Liver (tissue), 9 donors: ENCODE results near the gene C1orf21. TPM values are rescaled to one million over a fixed set of nuclear protein-coding genes. Genes with fewer than 3 reads are reported as not detected.

ENCODE experiments used
- DNase-seq: peaks from one replicate; pipeline ENCODE4 v3.0.0-alpha.2; 2017; ENCODE audit warnings: low spot score
- H3K27ac ChIP-seq, 2 donors: one replicate each; pipeline ENCODE4 v1.7.0; 2013; ENCODE audit warnings: inconsistent platforms in 2 of 2, low read length in 2 of 2, control low read depth in 1 of 2, low read depth in 1 of 2, mild to moderate bottlenecking in 1 of 2
- H3K27me3 ChIP-seq, 4 donors: one replicate each; pipeline versions ENCODE4 v1.6.1 to v1.7.0; 2013; ENCODE audit warnings: low read length in 3 of 4, inconsistent platforms in 1 of 4, mild to moderate bottlenecking in 1 of 4, moderate library complexity in 1 of 4; ENCODE audit not compliant: control insufficient read depth in 4 of 4, insufficient read depth in 4 of 4
- H3K36me3 ChIP-seq, 4 donors: one replicate each; pipeline versions ENCODE4 v1.6.1 to v1.7.0; 2013; ENCODE audit warnings: low read length in 3 of 4, mild to moderate bottlenecking in 3 of 4, low read depth in 1 of 4, moderate library complexity in 1 of 4; ENCODE audit not compliant: control insufficient read depth in 4 of 4, insufficient read depth in 3 of 4
- H3K4me1 ChIP-seq, 4 donors: one replicate each; pipeline versions ENCODE4 v1.6.1 to v1.7.0; 2013; ENCODE audit warnings: low read length in 3 of 4, mild to moderate bottlenecking in 3 of 4, moderate library complexity in 1 of 4; ENCODE audit not compliant: control insufficient read depth in 4 of 4, insufficient read depth in 4 of 4
- H3K4me3 ChIP-seq, 3 donors: one replicate each; pipeline versions ENCODE4 v1.6.1 to v1.7.0; 2013; ENCODE audit warnings: low read length in 3 of 3, control low read depth in 1 of 3, low read depth in 1 of 3, mild to moderate bottlenecking in 1 of 3
- H3K9ac ChIP-seq, 2 donors: one replicate each; pipeline ENCODE4 v1.7.0; 2013; ENCODE audit warnings: low read length in 2 of 2, mild to moderate bottlenecking in 2 of 2, moderate library complexity in 2 of 2, control low read depth in 1 of 2, low read depth in 1 of 2
- H3K9me3 ChIP-seq, 4 donors: one replicate each; pipeline versions ENCODE4 v1.6.1 to v1.7.0; 2013; ENCODE audit warnings: low read length in 3 of 4; ENCODE audit not compliant: control insufficient read depth in 4 of 4
- CTCF ChIP-seq: fragments of 150-350 bp; IDR thresholded peaks from 2 replicates; pipeline ENCODE4 v1.5.1; 2017; ENCODE audit warnings: improper control_type of control experiment, low read depth, low read length; ENCODE audit not compliant: missing input control
- EGR1 ChIP-seq, 2 donors: IDR thresholded peaks; 2 replicates each; pipeline ENCODE4 v1.6.1; 2016 to 2018; ENCODE audit warnings: antibody characterized with exemption in 2 of 2, low read depth in 2 of 2
- FOXA1 ChIP-seq: IDR thresholded peaks from 2 replicates; pipeline ENCODE4 v1.6.1; 2016; ENCODE audit warnings: antibody characterized with exemption
- FOXA2 ChIP-seq: IDR thresholded peaks from 2 replicates; pipeline ENCODE4 v1.6.1; 2016; ENCODE audit warnings: antibody characterized with exemption
- GABPA ChIP-seq, 2 donors: IDR thresholded peaks in 1 of 2; conservative IDR thresholded peaks in 1 of 2; 2 replicates each; pipeline ENCODE4 v1.6.1; 2016; ENCODE audit warnings: antibody characterized with exemption in 2 of 2, mild to moderate bottlenecking in 1 of 2, moderate library complexity in 1 of 2
- HNF4A ChIP-seq, 2 donors: conservative IDR thresholded peaks; 2 replicates each; pipeline ENCODE4 v1.6.1; 2016; ENCODE audit warnings: antibody characterized with exemption in 2 of 2, mild to moderate bottlenecking in 2 of 2
- HNF4G ChIP-seq: IDR thresholded peaks from 2 replicates; pipeline ENCODE4 v1.6.1; 2016; ENCODE audit warnings: antibody characterized with exemption
- JUND ChIP-seq, 2 donors: IDR thresholded peaks; 2 replicates each; pipeline ENCODE4 v1.6.1; 2016; ENCODE audit warnings: antibody characterized with exemption in 2 of 2
- MAX ChIP-seq: IDR thresholded peaks from 2 replicates; pipeline ENCODE4 v1.6.1; 2016; ENCODE audit warnings: antibody characterized with exemption
- NR2F2 ChIP-seq: IDR thresholded peaks from 2 replicates; pipeline ENCODE4 v1.6.1; 2016; ENCODE audit warnings: antibody characterized with exemption
- RAD21 ChIP-seq, 2 donors: IDR thresholded peaks; 2 replicates each; pipeline ENCODE4 v1.6.1; 2016; ENCODE audit warnings: antibody characterized with exemption in 2 of 2, mild to moderate bottlenecking in 2 of 2
- RXRA ChIP-seq, 2 donors: IDR thresholded peaks; 2 replicates each; pipeline ENCODE4 v1.6.1; 2017 to 2018; ENCODE audit warnings: antibody characterized with exemption in 2 of 2, mild to moderate bottlenecking in 1 of 2
- SP1 ChIP-seq: IDR thresholded peaks from 2 replicates; pipeline ENCODE4 v1.6.1; 2018; ENCODE audit warnings: antibody characterized with exemption, mild to moderate bottlenecking
- TAF1 ChIP-seq: conservative IDR thresholded peaks from 2 replicates; pipeline ENCODE4 v1.6.1; 2016; ENCODE audit warnings: antibody characterized with exemption, mild to moderate bottlenecking
- YY1 ChIP-seq: IDR thresholded peaks from 2 replicates; pipeline ENCODE4 v1.6.1; 2016; ENCODE audit warnings: antibody characterized with exemption, mild to moderate bottlenecking
- WGBS: extraction: QIAGEN DNeasy Blood & Tissue Kit; methylation state at CpG from one replicate; pipeline ENCODE4 v1.1.7; 2013; 5-methylcytosine and 5-hydroxymethylcytosine counted together
- polyA plus RNA-seq, 2 donors: library from polyadenylated mRNA; stranded (reverse) in 1 of 2; unstranded in 1 of 2; fragments of 200-250 nt in 1 of 2; fragments of >200 nt in 1 of 2; fragmentation: Nextera tagmentation in 1 of 2; extraction: Ambion mirVana in 1 of 2; gene quantifications; one replicate each; pipeline versions ENCODE4 v1.2.1 to v1.2.3, GENCODE V29; 2013 to 2015
- total RNA-seq, 2 donors: library from RNA; depleted of rRNA; stranded (reverse); fragments of >200 nt; gene quantifications; one replicate each; pipeline ENCODE4 v1.2.3, GENCODE V29; 2014
- TF ChIP-seq, protein P1 (sequence below): IDR thresholded peaks from 2 replicates; pipeline ENCODE4 v1.6.1; 2016; ENCODE audit warnings: antibody characterized with exemption
- TF ChIP-seq, protein P2 (sequence below): IDR thresholded peaks from 2 replicates; pipeline ENCODE4 v1.6.1; 2016; ENCODE audit warnings: antibody characterized with exemption, mild to moderate bottlenecking
- TF ChIP-seq, protein P3 (sequence below): IDR thresholded peaks from 2 replicates; pipeline ENCODE4 v1.6.1; 2016; ENCODE audit warnings: antibody characterized with exemption
- donor health status: healthy.
- donor health status: healthy.
- donor health status: healthy.
- donor health status: healthy.
- donor health status: healthy.

The C1orf21 gene
- total and polyA plus RNA-seq, 4 donors, result 2.3 to 21.3 (median 13.4) TPM

DNA sequence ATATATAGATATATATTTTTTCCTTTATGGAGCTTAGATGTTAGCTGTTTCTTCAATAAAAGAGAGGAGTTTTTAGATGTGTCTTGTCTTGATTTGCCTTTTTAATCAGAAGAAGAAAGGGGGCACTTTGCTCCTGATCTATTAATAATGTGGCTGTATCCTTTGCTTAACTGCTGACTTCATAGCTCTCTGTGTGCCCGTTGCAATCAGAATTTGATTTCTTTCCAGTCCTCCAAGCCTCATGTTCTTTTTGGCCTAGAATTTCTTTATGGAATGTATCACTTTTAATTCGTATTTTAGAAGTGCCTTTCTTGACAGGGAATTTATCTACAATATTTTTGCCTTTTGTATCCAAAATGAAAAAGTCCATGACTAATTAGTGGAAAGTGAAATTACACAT lies 85.3 kb downstream of the C1orf21 start:
- TF ChIP-seq SP1 (no peak), JUND (IDR thresholded peaks at IDR 0.05) (no peak), RAD21 (IDR thresholded peaks at IDR 0.05) (no peak), CTCF (no peak), GABPA (IDR thresholded peaks at IDR 0.05 in 1 of 2, conservative IDR thresholded peaks at IDR 0.05 in 1 of 2) (no peak), TAF1 (no peak), FOXA1 (no peak), YY1 (no peak), MAX (no peak), HNF4A (conservative IDR thresholded peaks at IDR 0.05) (no peak), NR2F2 (no peak)
- TF ChIP-seq, protein P1, sequence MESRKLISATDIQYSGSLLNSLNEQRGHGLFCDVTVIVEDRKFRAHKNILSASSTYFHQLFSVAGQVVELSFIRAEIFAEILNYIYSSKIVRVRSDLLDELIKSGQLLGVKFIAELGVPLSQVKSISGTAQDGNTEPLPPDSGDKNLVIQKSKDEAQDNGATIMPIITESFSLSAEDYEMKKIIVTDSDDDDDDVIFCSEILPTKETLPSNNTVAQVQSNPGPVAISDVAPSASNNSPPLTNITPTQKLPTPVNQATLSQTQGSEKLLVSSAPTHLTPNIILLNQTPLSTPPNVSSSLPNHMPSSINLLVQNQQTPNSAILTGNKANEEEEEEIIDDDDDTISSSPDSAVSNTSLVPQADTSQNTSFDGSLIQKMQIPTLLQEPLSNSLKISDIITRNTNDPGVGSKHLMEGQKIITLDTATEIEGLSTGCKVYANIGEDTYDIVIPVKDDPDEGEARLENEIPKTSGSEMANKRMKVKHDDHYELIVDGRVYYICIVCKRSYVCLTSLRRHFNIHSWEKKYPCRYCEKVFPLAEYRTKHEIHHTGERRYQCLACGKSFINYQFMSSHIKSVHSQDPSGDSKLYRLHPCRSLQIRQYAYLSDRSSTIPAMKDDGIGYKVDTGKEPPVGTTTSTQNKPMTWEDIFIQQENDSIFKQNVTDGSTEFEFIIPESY, result no peak
- TF ChIP-seq, protein P2, sequence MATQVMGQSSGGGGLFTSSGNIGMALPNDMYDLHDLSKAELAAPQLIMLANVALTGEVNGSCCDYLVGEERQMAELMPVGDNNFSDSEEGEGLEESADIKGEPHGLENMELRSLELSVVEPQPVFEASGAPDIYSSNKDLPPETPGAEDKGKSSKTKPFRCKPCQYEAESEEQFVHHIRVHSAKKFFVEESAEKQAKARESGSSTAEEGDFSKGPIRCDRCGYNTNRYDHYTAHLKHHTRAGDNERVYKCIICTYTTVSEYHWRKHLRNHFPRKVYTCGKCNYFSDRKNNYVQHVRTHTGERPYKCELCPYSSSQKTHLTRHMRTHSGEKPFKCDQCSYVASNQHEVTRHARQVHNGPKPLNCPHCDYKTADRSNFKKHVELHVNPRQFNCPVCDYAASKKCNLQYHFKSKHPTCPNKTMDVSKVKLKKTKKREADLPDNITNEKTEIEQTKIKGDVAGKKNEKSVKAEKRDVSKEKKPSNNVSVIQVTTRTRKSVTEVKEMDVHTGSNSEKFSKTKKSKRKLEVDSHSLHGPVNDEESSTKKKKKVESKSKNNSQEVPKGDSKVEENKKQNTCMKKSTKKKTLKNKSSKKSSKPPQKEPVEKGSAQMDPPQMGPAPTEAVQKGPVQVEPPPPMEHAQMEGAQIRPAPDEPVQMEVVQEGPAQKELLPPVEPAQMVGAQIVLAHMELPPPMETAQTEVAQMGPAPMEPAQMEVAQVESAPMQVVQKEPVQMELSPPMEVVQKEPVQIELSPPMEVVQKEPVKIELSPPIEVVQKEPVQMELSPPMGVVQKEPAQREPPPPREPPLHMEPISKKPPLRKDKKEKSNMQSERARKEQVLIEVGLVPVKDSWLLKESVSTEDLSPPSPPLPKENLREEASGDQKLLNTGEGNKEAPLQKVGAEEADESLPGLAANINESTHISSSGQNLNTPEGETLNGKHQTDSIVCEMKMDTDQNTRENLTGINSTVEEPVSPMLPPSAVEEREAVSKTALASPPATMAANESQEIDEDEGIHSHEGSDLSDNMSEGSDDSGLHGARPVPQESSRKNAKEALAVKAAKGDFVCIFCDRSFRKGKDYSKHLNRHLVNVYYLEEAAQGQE, result no peak
- no peak overlapping the region for H3K4me3 ChIP-seq
- no peaks in the 10 kb centered on the region for H3K36me3 ChIP-seq
- DNase-seq, result no peak
- 69% methylated on average over 2 of the region's 2 CpGs for WGBS
- H3K27me3 ChIP-seq, result no peaks in the 10 kb centered on the region
- H3K9ac ChIP-seq, result no peak overlapping the region
- H3K27ac ChIP-seq, result no peak overlapping the region
- peaks cover 5 to 14% (median 10%) of the 10 kb centered on the region in 4 donors for H3K9me3 ChIP-seq
- H3K4me1 ChIP-seq, result no peaks in the 10 kb centered on the region

DNA sequence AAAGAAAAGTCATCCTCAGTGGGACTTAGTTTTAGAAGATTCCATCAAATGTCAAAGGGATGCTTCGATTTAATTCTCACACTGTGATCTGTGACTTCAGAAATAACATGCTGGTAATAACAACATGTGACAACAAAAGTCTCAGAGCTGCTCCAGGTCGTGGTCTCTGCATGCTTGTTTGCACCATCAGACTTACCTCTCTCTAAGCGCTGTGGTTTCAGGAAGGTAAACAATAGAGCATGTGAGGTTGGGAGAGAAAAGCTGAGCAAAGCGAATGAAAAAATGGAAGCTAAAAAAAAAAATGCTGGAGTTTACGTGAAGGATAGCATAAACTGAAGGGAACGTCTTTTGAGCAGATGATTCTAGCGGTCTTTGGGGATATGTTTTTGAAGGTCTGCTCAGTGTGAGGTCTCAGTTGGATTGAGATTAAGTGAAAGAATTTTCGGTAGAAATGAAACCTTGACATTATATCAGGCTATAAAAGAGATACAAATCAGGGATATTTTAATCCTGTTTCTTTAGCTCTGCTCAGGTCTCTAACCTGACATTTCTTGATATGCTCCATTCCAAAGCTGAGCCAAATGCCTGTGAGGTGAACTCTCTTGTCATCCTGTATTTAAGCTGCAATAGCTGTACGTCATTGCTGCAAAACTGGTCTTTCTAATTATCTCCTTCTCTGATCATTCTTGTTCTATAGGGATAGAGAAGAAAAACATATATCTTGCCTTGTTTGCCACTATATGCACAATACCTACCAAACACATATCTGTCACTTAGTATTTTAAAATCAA lies 86.5 kb downstream of the C1orf21 start:
- no peaks in the 10 kb centered on the region for H3K4me1 ChIP-seq
- no peak for DNase-seq
- no peak overlapping the region for H3K27ac ChIP-seq
- H3K9me3 ChIP-seq, result peaks cover 5 to 14% (median 10%) of the 10 kb centered on the region in 4 donors
- H3K9ac ChIP-seq, result no peak overlapping the region
- no peaks in the 10 kb centered on the region for H3K36me3 ChIP-seq
- no peak overlapping the region for H3K4me3 ChIP-seq
- H3K27me3 ChIP-seq, result no peaks in the 10 kb centered on the region
- WGBS, result 82% methylated on average over 9 of the region's 9 CpGs
- TF ChIP-seq, protein P3, sequence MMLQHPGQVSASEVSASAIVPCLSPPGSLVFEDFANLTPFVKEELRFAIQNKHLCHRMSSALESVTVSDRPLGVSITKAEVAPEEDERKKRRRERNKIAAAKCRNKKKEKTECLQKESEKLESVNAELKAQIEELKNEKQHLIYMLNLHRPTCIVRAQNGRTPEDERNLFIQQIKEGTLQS, result no peak
- TF ChIP-seq FOXA1, result no peak
- no peak for TF ChIP-seq YY1
- TF ChIP-seq GABPA (IDR thresholded peaks at IDR 0.05 in 1 of 2, conservative IDR thresholded peaks at IDR 0.05 in 1 of 2), result no peak
- no peak for TF ChIP-seq RAD21 (IDR thresholded peaks at IDR 0.05)
- no peak for TF ChIP-seq EGR1 (IDR thresholded peaks at IDR 0.05; ENCODE audit: low read depth in 2 of 2)
- no peak for TF ChIP-seq HNF4A (conservative IDR thresholded peaks at IDR 0.05)
- no peak for TF ChIP-seq HNF4G
- no peak for TF ChIP-seq RXRA (IDR thresholded peaks at IDR 0.05)
- TF ChIP-seq, protein P1, result no peak
- TF ChIP-seq CTCF, result no peak
- no peak for TF ChIP-seq SP1
- TF ChIP-seq FOXA2, result no peak
- TF ChIP-seq NR2F2, result no peak
- TF ChIP-seq TAF1, result no peak
